H1 (cell line): ENCODE data around the gene WRAP73. TPM values are rescaled to one million over a fixed set of nuclear protein-coding genes. Genes with fewer than 3 reads are reported as not detected.
A peak's percentile ranks its signal among the peaks of the same experiment; 100 is the strongest.

ENCODE experiments used
- CTCF ChIA-PET: fragments of 300-600 bp; sonication (Branson Sonifier 250); formaldehyde crosslinking; loops from one replicate; lab custom pipeline; 2021; ENCODE audit not compliant: partially characterized antibody; lab: Charles Lee
- POLR2A ChIA-PET: fragments of 300-600 bp; sonication (Branson Sonifier 250); formaldehyde crosslinking; loops from one replicate; lab custom pipeline; 2021; ENCODE audit warnings: inconsistent platforms; ENCODE audit not compliant: partially characterized antibody; lab: Charles Lee
- DNase-seq, 2 experiments: peaks; one replicate each; pipeline versions ENCODE4 v3.0.0 to v3.0.0-alpha.2; 2010 to 2022; ENCODE audit warnings: low spot score in 2 of 2, low read depth in 1 of 2, mixed read lengths in 1 of 2
- FAIRE-seq: peaks from 2 replicates; lab custom pipeline; 2011; peaks lifted over from hg19 to GRCh38; lab: Jason Lieb, UNC
- H2AFZ ChIP-seq: 2 replicates; pipeline ENCODE4 v1.8.1; 2012; ENCODE audit warnings: low read length, inconsistent platforms
- H2AK5ac ChIP-seq: 2 replicates; pipeline ENCODE4 v1.6.1; 2013; ENCODE audit warnings: low read depth, low read length
- H2BK120ac ChIP-seq: replicated peaks from 2 replicates; pipeline ENCODE3; 2013; ENCODE audit warnings: low read depth, low read length, inconsistent platforms
- H2BK12ac ChIP-seq: 2 replicates; pipeline ENCODE4 v1.6.1; 2013; ENCODE audit warnings: low read depth, low read length
- H2BK15ac ChIP-seq: 2 replicates; pipeline ENCODE4 v1.6.1; 2013; ENCODE audit warnings: low read length
- H2BK20ac ChIP-seq: 2 replicates; pipeline ENCODE4 v1.6.1; 2013; ENCODE audit warnings: low read length
- H2BK5ac ChIP-seq: 2 replicates; pipeline ENCODE4 v1.6.1; 2013; ENCODE audit warnings: low read depth, low read length
- H3K14ac ChIP-seq: 2 replicates; pipeline ENCODE4 v1.6.1; 2013; ENCODE audit warnings: inconsistent platforms; ENCODE audit not compliant: insufficient read length
- H3K18ac ChIP-seq: 2 replicates; pipeline ENCODE4 v1.6.1; 2013; ENCODE audit warnings: low read length; ENCODE audit errors: extremely low read depth
- H3K23ac ChIP-seq: 2 replicates; pipeline ENCODE4 v1.6.1; 2013; ENCODE audit warnings: inconsistent platforms; ENCODE audit not compliant: insufficient read length
- H3K23me2 ChIP-seq: 2 replicates; pipeline ENCODE4 v1.6.1; 2013; ENCODE audit warnings: low read depth, low read length
- H3K27ac ChIP-seq: 2 replicates; pipeline ENCODE4 v1.6.1; 2011; ENCODE audit warnings: low read depth, low read length, inconsistent platforms
- H3K27me3 ChIP-seq, 4 experiments: replicated peaks in 1 of 4; 1 replicate in 1 of 4; 2 replicates in 3 of 4; pipeline versions ENCODE4 v1.6.1 to v1.8.1; 2011 to 2013; ENCODE audit warnings: low read length in 3 of 4, mild to moderate bottlenecking in 3 of 4, inconsistent platforms in 2 of 4, mixed read lengths in 2 of 4, moderate library complexity in 1 of 4; ENCODE audit not compliant: control insufficient read depth in 3 of 4, insufficient read depth in 3 of 4; ENCODE audit errors: extremely low read depth in 1 of 4
- H3K36me3 ChIP-seq, 4 experiments: 2 replicates each; pipeline versions ENCODE4 v1.6.1 to v1.8.1; 2011 to 2013; ENCODE audit warnings: mild to moderate bottlenecking in 4 of 4, low read length in 3 of 4, moderate library complexity in 2 of 4, control low read depth in 1 of 4, inconsistent platforms in 1 of 4; ENCODE audit not compliant: insufficient read depth in 4 of 4, control insufficient read depth in 2 of 4
- H3K4ac ChIP-seq: replicated peaks from 2 replicates; pipeline ENCODE3; 2013; ENCODE audit warnings: low read length, low read depth, mixed read lengths, inconsistent platforms; ENCODE audit not compliant: insufficient read length
- H3K4me1 ChIP-seq, 4 experiments: replicated peaks in 1 of 4; 1 replicate in 1 of 4; 2 replicates in 3 of 4; pipeline versions ENCODE4 v1.6.1 to v1.8.1; 2011 to 2013; ENCODE audit warnings: low read length in 3 of 4, inconsistent platforms in 2 of 4, mixed read lengths in 1 of 4; ENCODE audit not compliant: insufficient read depth in 4 of 4, control insufficient read depth in 3 of 4
- H3K4me2 ChIP-seq, 2 experiments: 2 replicates each; pipeline versions ENCODE4 v1.6.1 to v1.8.1; 2011 to 2013; ENCODE audit warnings: low read depth in 2 of 2, low read length in 2 of 2, control low read depth in 1 of 2, inconsistent platforms in 1 of 2, mild to moderate bottlenecking in 1 of 2; ENCODE audit not compliant: insufficient read depth in 1 of 2
- H3K4me3 ChIP-seq, 4 experiments: fragments of 200-600, 300-600 bp in 1 of 4; sonication (generic), shearing (Covaris generic), sonication (Bioruptor Twin) in 1 of 4; 2 replicates each; pipeline versions ENCODE4 v1.5.1 to v1.8.1; 2011 to 2016; ENCODE audit warnings: low read length in 4 of 4, low read depth in 3 of 4, control low read depth in 2 of 4, inconsistent platforms in 2 of 4, mild to moderate bottlenecking in 2 of 4, mixed read lengths in 1 of 4, moderate library complexity in 1 of 4; ENCODE audit not compliant: insufficient read depth in 2 of 4; ENCODE audit errors: extremely low read depth in 1 of 4
- H3K56ac ChIP-seq: replicated peaks from 2 replicates; pipeline ENCODE3; 2013; ENCODE audit warnings: low read depth, mild to moderate bottlenecking, mixed read lengths, low read length, inconsistent platforms; ENCODE audit not compliant: insufficient read length
- H3K79me1 ChIP-seq: 2 replicates; pipeline ENCODE4 v1.6.1; 2013; ENCODE audit warnings: low read depth, low read length, control low read depth
- H3K79me2 ChIP-seq, 2 experiments: 2 replicates each; pipeline versions ENCODE4 v1.6.1 to v1.8.1; 2012 to 2013; ENCODE audit warnings: low read length in 2 of 2, mild to moderate bottlenecking in 2 of 2, inconsistent platforms in 1 of 2; ENCODE audit not compliant: insufficient read depth in 2 of 2, control insufficient read depth in 1 of 2
- H3K9ac ChIP-seq, 4 experiments: replicated peaks in 1 of 4; 1 replicate in 1 of 4; 2 replicates in 3 of 4; pipeline versions ENCODE4 v1.6.1 to v1.8.1; 2011 to 2013; ENCODE audit warnings: low read depth in 3 of 4, low read length in 3 of 4, control low read depth in 2 of 4, mild to moderate bottlenecking in 2 of 4, moderate library complexity in 2 of 4, inconsistent platforms in 1 of 4; ENCODE audit errors: extremely low read depth in 1 of 4
- H3K9me3 ChIP-seq, 2 experiments: 2 replicates each; pipeline versions ENCODE4 v1.6.1 to v1.8.1; 2012 to 2013; ENCODE audit warnings: mild to moderate bottlenecking in 2 of 2, moderate library complexity in 2 of 2, control low read depth in 1 of 2, inconsistent platforms in 1 of 2, low read depth in 1 of 2, low read length in 1 of 2, mixed read lengths in 1 of 2; ENCODE audit not compliant: insufficient read depth in 2 of 2
- H4K20me1 ChIP-seq, 2 experiments: replicated peaks in 1 of 2; 2 replicates each; pipeline versions ENCODE3 to v1.8.1; 2011 to 2013; ENCODE audit warnings: inconsistent platforms in 2 of 2, low read length in 2 of 2, mild to moderate bottlenecking in 1 of 2; ENCODE audit not compliant: insufficient read depth in 2 of 2, control insufficient read depth in 1 of 2
- H4K5ac ChIP-seq: 2 replicates; pipeline ENCODE4 v1.6.1; 2013; ENCODE audit warnings: low read length, low read depth, mixed read lengths, inconsistent platforms; ENCODE audit not compliant: insufficient read length
- H4K8ac ChIP-seq: 2 replicates; pipeline ENCODE4 v1.8.0; 2013; ENCODE audit warnings: mild to moderate bottlenecking, moderate library complexity, low read length, inconsistent platforms; ENCODE audit not compliant: insufficient read depth; ENCODE audit errors: extremely low read depth
- H4K91ac ChIP-seq: replicated peaks from 2 replicates; pipeline ENCODE3; 2013; ENCODE audit warnings: low read length, mixed read lengths, inconsistent platforms; ENCODE audit not compliant: insufficient read length
- EZH2 ChIP-seq: fragments of 200-600 bp; sonication (generic); IDR thresholded peaks from 2 replicates; pipeline ENCODE4 v1.7.1; 2012; ENCODE audit warnings: low read depth, mild to moderate bottlenecking, moderate library complexity, low read length, inconsistent platforms; ENCODE audit not compliant: severe bottlenecking
- POLR2A ChIP-seq, 2 experiments: IDR thresholded peaks; 1 replicate in 1 of 2; 2 replicates in 1 of 2; pipeline ENCODE4 v1.6.1; 2011; ENCODE audit warnings: low read depth in 2 of 2, low read length in 2 of 2, mild to moderate bottlenecking in 2 of 2; ENCODE audit errors: control extremely low read depth in 1 of 2
- WGBS, 2 experiments: shearing (Covaris generic) in 1 of 2; methylation state at CpG; one replicate each; pipeline versions ENCODE4 v1.1.6 to v1.1.7; 2013 to 2015; ENCODE audit warnings: low lambda C conversion rate in 2 of 2, mixed read lengths in 2 of 2, inconsistent platforms in 1 of 2, low coverage in 1 of 2, missing lambda C conversion rate in 1 of 2; ENCODE audit not compliant: insufficient replicate concordance in 2 of 2, insufficient coverage in 1 of 2, insufficient read length in 1 of 2; ENCODE audit errors: extremely low coverage in 1 of 2, missing lambda C conversion rate in 1 of 2; 5-methylcytosine and 5-hydroxymethylcytosine counted together
- polyA plus RNA-seq, 7 experiments: library from polyadenylated mRNA; depleted of rRNA in 3 of 7; stranded (reverse) in 5 of 7; unstranded in 2 of 7; fragments of >200 nt in 5 of 7; fragments of 200-250 nt in 2 of 7; gene quantifications; 1 replicate in 5 of 7; 2 replicates in 1 of 7; 4 replicates in 1 of 7; pipeline versions ENCODE4 v1.2.1 to v1.2.3, GENCODE V29; 2011 to 2013; ENCODE audit warnings: missing spikeins in 2 of 7, mixed read lengths in 2 of 7
- total RNA-seq: library from RNA; stranded (reverse); fragmentation: NEBNext Ultra II Directional; extraction: Animal tissue kit (Norgen Biotek cat#: 25700); gene quantifications from 2 replicates; pipeline ENCODE4 v1.2.1, GENCODE V29; 2021

WRAP73 gene
- total and polyA plus RNA-seq, 2 of the 8 experiments (the other 6 are each of a cell fraction or from before 2014, with no cell fraction given) = 30.3 to 50.7 TPM

DNA sequence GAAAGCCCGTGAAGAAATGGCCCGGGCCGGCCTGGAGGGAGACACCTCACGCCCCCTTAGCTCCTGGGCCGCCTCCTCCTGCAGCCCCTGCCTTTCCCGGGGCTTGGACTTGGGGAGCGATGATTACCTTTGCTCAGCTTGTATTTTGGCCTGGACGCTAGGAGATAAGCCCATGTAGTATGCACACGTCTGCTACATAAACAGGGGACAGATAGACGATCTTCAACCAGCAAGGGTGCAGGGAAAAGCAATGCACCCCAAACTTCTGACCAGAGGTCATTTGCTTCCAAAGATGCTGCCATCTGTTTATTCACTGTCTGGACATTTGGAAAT lies 3.3 kb upstream of the WRAP73 start:
- peaks cover 0 to 9% of the 10 kb centered on the region in 2 experiments; a peak in 1 of 4 replicates for H3K79me2 ChIP-seq
- H3K14ac ChIP-seq = no peak overlapping the region
- ChIA-PET POLR2A (interaction anchor here (1.3 to 1.5 kb wide), 2 partner anchors 16 to 266 kb away, joined by 3 read pairs; no protein-coding TSS in a partner anchor), CTCF (interaction anchor here (0.9 to 2.5 kb wide), 10 partner anchors 9 to 135 kb away, joined by 3 to 16 read pairs (median 6); no protein-coding TSS in a partner anchor)
- H3K4me3 ChIP-seq = peak overlapping the region; percentile 51 to 97 (median 58); a peak in 6 of 8 replicates
- no peak overlapping the region for H3K18ac ChIP-seq
- FAIRE-seq (no peak), DNase-seq (no peak)
- H2AK5ac ChIP-seq = no peak overlapping the region
- H4K5ac ChIP-seq = no peak overlapping the region
- H3K4ac ChIP-seq = no peak overlapping the region
- H2AFZ ChIP-seq = no peak overlapping the region
- peak overlapping the region; percentile 77 to 81 for H3K4me2 ChIP-seq
- H2BK12ac ChIP-seq = no peak overlapping the region
- H4K8ac ChIP-seq = no peak overlapping the region
- peaks cover 3% of the 10 kb centered on the region; the same call in 1 of the 2 replicates for H3K79me1 ChIP-seq
- H2BK120ac ChIP-seq = no peak overlapping the region
- no peak overlapping the region for H2BK20ac ChIP-seq
- H4K20me1 ChIP-seq = peaks cover 0 to 4% of the 10 kb centered on the region in 2 experiments
- peaks cover 0 to 9% (median 0%) of the 10 kb centered on the region in 4 experiments; a peak in 1 of 8 replicates for H3K36me3 ChIP-seq
- H3K27ac ChIP-seq = no peak overlapping the region
- TF ChIP-seq EZH2 (peak; percentile 52), POLR2A (IDR thresholded peaks at IDR 0.05; ENCODE audit: control extremely low read depth in 1 of 2, low read depth in 2 of 2, low read length in 2 of 2) (no peak)
- H3K27me3 ChIP-seq = peaks cover 46 to 71% (median 66%) of the 10 kb centered on the region in 4 experiments
- H2BK5ac ChIP-seq = no peak overlapping the region
- H3K9ac ChIP-seq = no peak overlapping the region
- no peak overlapping the region for H3K23ac ChIP-seq
- peaks cover 0 to 21% (median 6%) of the 10 kb centered on the region in 4 experiments; a peak in 6 of 7 replicates for H3K4me1 ChIP-seq
- H4K91ac ChIP-seq = no peak overlapping the region
- WGBS, 2 experiments = 19% methylated on average over 10 of the region's 10 CpGs; no CpG with 5 or more reads in 1 of the 2 experiments
- H2BK15ac ChIP-seq = no peak overlapping the region
- H3K9me3 ChIP-seq = no peaks in the 10 kb centered on the region
- no peak overlapping the region for H3K56ac ChIP-seq
- H3K23me2 ChIP-seq = peaks cover 20% of the 10 kb centered on the region; the same call in 1 of the 2 replicates
